ENCODE measurements around the gene DKK1.

DNA sequence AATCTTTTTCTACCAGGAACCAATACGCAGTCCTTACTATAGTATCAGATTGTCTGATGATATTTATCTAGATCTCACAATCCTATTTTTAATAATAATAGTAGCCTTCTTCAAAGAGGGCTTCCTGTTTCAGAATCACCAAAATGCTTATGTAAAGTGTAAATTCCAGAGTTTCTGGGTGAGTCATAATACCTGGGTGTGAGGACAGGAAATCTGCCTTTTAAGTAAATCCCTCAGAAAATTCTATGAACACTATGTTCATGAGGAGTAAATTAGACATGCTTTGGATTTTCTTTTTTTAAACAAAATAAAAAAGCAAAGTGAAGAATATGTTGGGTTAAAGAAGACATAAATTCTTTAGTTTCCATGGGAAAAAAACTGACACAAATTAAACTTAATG lies 20.5 kb downstream of the DKK1 start:
- TF ChIP-seq CTCF (IDR thresholded peaks at IDR 0.05) = no peak
- no peak for TF ChIP-seq POLR2AphosphoS5 (IDR thresholded peaks at IDR 0.05)
- TF ChIP-seq POLR2A (IDR thresholded peaks at IDR 0.05) = no peak

Measured in suprapubic skin (tissue), 4 donors.